Erythroblast (primary cell): ENCODE measurements around the gene GFRAL.

ENCODE experiments used
- GATA1 ChIP-seq: IDR thresholded peaks from 2 replicates; pipeline ENCODE4 v1.6.1; 2011; ENCODE audit warnings: low read depth, mild to moderate bottlenecking, control low read depth, low read length, moderate library complexity
- POLR2A ChIP-seq: IDR thresholded peaks from 2 replicates; pipeline ENCODE4 v1.6.1; 2011; ENCODE audit warnings: mild to moderate bottlenecking, low read length

DNA sequence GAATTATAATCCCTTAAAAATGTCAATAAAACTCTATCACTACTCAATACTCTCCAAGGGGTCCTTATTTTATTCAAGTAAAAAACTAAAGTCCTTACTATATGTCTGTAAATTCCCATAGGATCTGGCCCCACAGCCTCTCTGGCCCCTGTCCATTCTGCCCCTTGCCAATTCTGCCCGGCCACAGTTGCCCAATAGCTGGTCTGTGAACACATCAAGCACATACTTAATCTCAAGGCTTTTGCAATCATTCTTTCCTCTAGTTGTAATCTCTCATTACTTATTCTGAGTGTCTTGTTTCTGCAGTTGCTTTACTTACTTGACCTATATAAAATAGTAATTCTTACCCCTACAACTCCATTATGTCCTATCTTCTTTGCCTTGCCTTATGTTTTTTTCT, 22.5 kb upstream of the GFRAL start:
- TF ChIP-seq POLR2A (no peak), GATA1 (no peak)
